ENCODE measurements around the gene PRDM1. TPM values are rescaled to one million over a fixed set of nuclear protein-coding genes. Genes with fewer than 3 reads are reported as not detected.

PRDM1 gene
- total RNA-seq, 1 donor, result 2.5 TPM

- no peaks in the 10 kb centered on the region for H3K79me2 ChIP-seq (ENCODE audit: insufficient read depth, low read length)
- no peaks in the 10 kb centered on the region for H3K36me3 ChIP-seq (ENCODE audit: insufficient read depth, low read length)
- H4K20me1 ChIP-seq (ENCODE audit: insufficient read depth, low read length), result no peaks in the 10 kb centered on the region
- no peak for TF ChIP-seq CTCF (IDR thresholded peaks at IDR 0.05; ENCODE audit: extremely low read depth, low read depth, low read length)
- no peak overlapping the region for H3K4me2 ChIP-seq (ENCODE audit: insufficient read depth, low read length)
- no peak for DNase-seq (ENCODE audit: insufficient read length, low spot score, missing footprints)
- no peak overlapping the region for H3K27ac ChIP-seq (ENCODE audit: low read depth, low read length)
- peaks cover 24% of the 10 kb centered on the region for H3K4me1 ChIP-seq (ENCODE audit: insufficient read depth, low read length)
- H3K27me3 ChIP-seq (ENCODE audit: insufficient read depth, low read length), result no peaks in the 10 kb centered on the region
- H3K4me3 ChIP-seq (ENCODE audit: insufficient read depth, low read length), result no peak overlapping the region
- H2AFZ ChIP-seq (ENCODE audit: low read length), result peak overlapping the region; percentile 8
- H3K9me3 ChIP-seq (ENCODE audit: low read depth, low read length), result no peaks in the 10 kb centered on the region
Measured at GRCh38 chr6:106094964-106095335, 8.8 kb downstream of the PRDM1 start.

DNA sequence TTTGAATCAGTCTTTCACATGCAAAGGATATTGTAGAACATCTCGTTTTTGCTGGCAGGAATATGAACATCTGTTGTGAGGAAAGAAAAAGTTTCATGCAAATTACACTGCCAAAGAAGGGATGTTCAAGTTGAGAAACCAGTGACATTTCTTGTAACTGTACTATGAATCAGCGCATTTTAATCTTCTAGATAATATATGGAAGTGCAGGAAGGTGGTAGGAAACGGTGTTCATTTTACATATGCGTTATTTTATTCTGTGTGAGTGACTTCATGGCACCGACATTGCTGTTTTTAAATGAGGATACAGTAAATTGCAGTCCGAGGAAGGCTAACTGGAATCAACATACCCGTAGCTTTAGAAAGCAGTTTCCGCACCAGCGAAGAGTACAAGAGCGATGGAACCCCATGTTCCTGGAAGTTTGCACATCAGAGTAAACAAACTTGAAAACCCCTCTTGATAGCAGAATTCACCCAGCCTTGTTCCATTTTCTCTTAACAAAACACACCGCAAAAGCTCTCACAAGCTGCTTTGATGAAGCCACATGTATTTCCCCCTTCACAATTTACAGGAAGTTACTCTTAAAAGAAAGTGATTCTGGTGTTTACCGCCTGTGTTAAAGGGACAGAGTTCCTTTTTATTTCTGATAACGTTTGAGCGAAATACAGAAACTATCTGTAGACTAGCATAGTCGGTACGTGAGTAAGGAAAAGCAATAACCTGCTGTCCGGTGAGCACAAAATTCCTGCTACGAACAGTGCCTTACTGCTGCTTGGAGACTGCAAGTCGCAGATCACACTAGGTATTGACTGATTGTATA lies 11.5 kb downstream of the PRDM1 start:
- H3K4me2 ChIP-seq (ENCODE audit: insufficient read depth, low read length), result peak overlapping the region; percentile 79
- TF ChIP-seq CTCF (IDR thresholded peaks at IDR 0.05; ENCODE audit: extremely low read depth, low read depth, low read length), result no peak
- H3K4me1 ChIP-seq (ENCODE audit: insufficient read depth, low read length), result peaks cover 24% of the 10 kb centered on the region
- no peaks in the 10 kb centered on the region for H3K36me3 ChIP-seq (ENCODE audit: insufficient read depth, low read length)
- DNase-seq (ENCODE audit: insufficient read length, low spot score, missing footprints), result no peak
- no peaks in the 10 kb centered on the region for H3K79me2 ChIP-seq (ENCODE audit: insufficient read depth, low read length)
- no peaks in the 10 kb centered on the region for H4K20me1 ChIP-seq (ENCODE audit: insufficient read depth, low read length)
- peak overlapping the region; percentile 66 for H3K4me3 ChIP-seq (ENCODE audit: insufficient read depth, low read length)
- H3K27ac ChIP-seq (ENCODE audit: low read depth, low read length), result peak overlapping the region; percentile 80
- H3K9me3 ChIP-seq (ENCODE audit: low read depth, low read length), result no peaks in the 10 kb centered on the region
- H3K27me3 ChIP-seq (ENCODE audit: insufficient read depth, low read length), result no peaks in the 10 kb centered on the region
- peak overlapping the region; percentile 88 for H2AFZ ChIP-seq (ENCODE audit: low read length)

GRCh38 chr6:106098383-106099234 lies 12.5 kb downstream of the PRDM1 start:
- Histone ChIP-seq H3K4me2 (ENCODE audit: insufficient read depth, low read length) (peak overlapping the region; percentile 79), H2AFZ (ENCODE audit: low read length) (peak overlapping the region; percentile 88), H3K4me3 (ENCODE audit: insufficient read depth, low read length) (peak overlapping the region; percentile 66), H3K4me1 (ENCODE audit: insufficient read depth, low read length) (peaks cover 26% of the 10 kb centered on the region), H3K27me3 (ENCODE audit: insufficient read depth, low read length) (no peaks in the 10 kb centered on the region), H3K79me2 (ENCODE audit: insufficient read depth, low read length) (no peaks in the 10 kb centered on the region), H3K36me3 (ENCODE audit: insufficient read depth, low read length) (no peaks in the 10 kb centered on the region), H3K9me3 (ENCODE audit: low read depth, low read length) (no peaks in the 10 kb centered on the region), H3K27ac (ENCODE audit: low read depth, low read length) (peak overlapping the region; percentile 80), H4K20me1 (ENCODE audit: insufficient read depth, low read length) (no peaks in the 10 kb centered on the region)
- no peak for TF ChIP-seq CTCF (IDR thresholded peaks at IDR 0.05; ENCODE audit: extremely low read depth, low read depth, low read length)
- no peak for DNase-seq (ENCODE audit: insufficient read length, low spot score, missing footprints)

- no peak for DNase-seq (ENCODE audit: insufficient read length, low spot score, missing footprints)
- Histone ChIP-seq H3K27me3 (ENCODE audit: insufficient read depth, low read length) (no peaks in the 10 kb centered on the region), H3K4me3 (ENCODE audit: insufficient read depth, low read length) (peak overlapping the region; percentile 66), H3K9me3 (ENCODE audit: low read depth, low read length) (no peaks in the 10 kb centered on the region), H3K27ac (ENCODE audit: low read depth, low read length) (peak overlapping the region; percentile 80), H2AFZ (ENCODE audit: low read length) (peak overlapping the region; percentile 88), H3K4me1 (ENCODE audit: insufficient read depth, low read length) (peaks cover 27% of the 10 kb centered on the region), H3K79me2 (ENCODE audit: insufficient read depth, low read length) (no peaks in the 10 kb centered on the region), H3K36me3 (ENCODE audit: insufficient read depth, low read length) (no peaks in the 10 kb centered on the region), H4K20me1 (ENCODE audit: insufficient read depth, low read length) (no peaks in the 10 kb centered on the region), H3K4me2 (ENCODE audit: insufficient read depth, low read length) (peak overlapping the region; percentile 79)
- TF ChIP-seq CTCF (IDR thresholded peaks at IDR 0.05; ENCODE audit: extremely low read depth, low read depth, low read length), result no peak
Measured at GRCh38 chr6:106099235-106099537, 13.1 kb downstream of the PRDM1 start.
